ENCODE results near the gene MISP3. TPM values are rescaled to one million over a fixed set of nuclear protein-coding genes. Genes with fewer than 3 reads are reported as not detected.

The MISP3 gene
- total RNA-seq, 2 experiments from 2014 or later = 0.39 to 0.49 TPM

DNA sequence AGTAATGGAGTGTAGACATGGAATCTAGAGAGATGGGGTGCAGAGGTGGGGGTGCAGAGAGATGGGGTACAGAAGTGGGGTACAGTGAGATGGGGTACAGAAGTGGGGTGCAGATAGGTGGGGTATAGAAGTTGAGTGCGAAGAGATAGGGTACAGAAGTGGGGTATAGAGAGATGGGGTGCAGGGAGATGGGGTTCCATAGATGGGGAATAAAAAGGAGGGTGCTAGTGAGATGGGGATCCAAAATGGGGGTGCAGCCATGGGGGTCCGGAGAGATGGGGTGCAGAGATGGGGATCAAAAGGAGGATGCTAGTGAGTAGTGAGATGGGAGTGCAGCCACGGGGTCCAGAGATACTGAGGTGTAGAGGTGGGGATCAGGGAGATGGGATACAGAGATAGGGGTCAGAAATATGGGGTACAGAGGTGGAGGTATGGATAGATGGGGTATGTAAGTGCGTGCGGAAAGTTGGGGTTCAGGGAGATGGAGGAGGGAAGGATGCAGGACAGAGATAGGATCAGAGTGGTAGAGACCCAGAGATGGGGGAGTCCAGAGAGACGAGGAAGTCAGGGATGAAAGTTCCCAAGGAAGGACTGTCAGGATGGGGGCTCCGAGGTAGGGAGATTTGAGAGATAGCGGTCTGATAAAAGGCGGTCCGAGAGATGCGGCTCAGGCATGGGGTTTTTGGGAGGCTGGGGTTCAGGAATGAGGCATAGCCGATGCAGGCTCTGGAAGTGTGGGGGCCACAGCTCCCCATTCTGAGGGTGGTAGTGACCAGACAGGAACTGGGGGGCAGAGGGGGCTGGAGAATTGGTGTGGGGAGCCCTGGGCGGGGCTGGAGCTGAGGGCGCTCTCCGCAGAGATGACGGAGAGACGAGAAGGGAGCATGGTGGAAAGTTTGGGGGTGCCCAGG is 14.1 kb upstream of the MISP3 start:
- Histone ChIP-seq H3K9me3 (ENCODE audit: control insufficient read depth in 1 of 2, insufficient read depth in 1 of 2, low read length in 2 of 2) (peaks cover 0 to 7% of the 10 kb centered on the region in 2 experiments), H3K27me3 (ENCODE audit: control insufficient read depth in 1 of 2, insufficient read depth in 2 of 2, low read length in 2 of 2) (peaks cover 28 to 32% of the 10 kb centered on the region in 2 experiments), H3K36me3 (ENCODE audit: insufficient read depth, low read length) (no peaks in the 10 kb centered on the region), H3K4me1 (ENCODE audit: insufficient read depth, low read length) (peaks cover 24% of the 10 kb centered on the region), H3K4me3 (ENCODE audit: low read length) (no peak overlapping the region), H3K27ac (ENCODE audit: low read depth in 1 of 2, low read length in 2 of 2) (no peak overlapping the region)
- peaks cover 34% of the 10 kb centered on the region for H3K27me3 Mint-ChIP-seq
- CTCF ChIA-PET = interaction anchor here (0.6 to 2.1 kb wide), 15 partner anchors 9 to 178 kb away, joined by 3 to 17 read pairs (median 4); partner anchors contain the start of genes ASF1B, DCAF15, IL27RA and MISP3
- DNase-seq = no peak
- POLR2A ChIA-PET = interaction anchor here (0.9 to 3.3 kb wide), 4 partner anchors 15 to 156 kb away, joined by 3 to 9 read pairs (median 4); partner anchors contain the start of genes IL27RA and RFX1
- no peak for ATAC-seq (ENCODE audit: poor library complexity)
- H3K9me3 Mint-ChIP-seq = no peaks in the 10 kb centered on the region
- peaks cover 16% of the 10 kb centered on the region for H3K4me1 Mint-ChIP-seq (ENCODE audit: low read depth)
- TF ChIP-seq, protein P1, sequence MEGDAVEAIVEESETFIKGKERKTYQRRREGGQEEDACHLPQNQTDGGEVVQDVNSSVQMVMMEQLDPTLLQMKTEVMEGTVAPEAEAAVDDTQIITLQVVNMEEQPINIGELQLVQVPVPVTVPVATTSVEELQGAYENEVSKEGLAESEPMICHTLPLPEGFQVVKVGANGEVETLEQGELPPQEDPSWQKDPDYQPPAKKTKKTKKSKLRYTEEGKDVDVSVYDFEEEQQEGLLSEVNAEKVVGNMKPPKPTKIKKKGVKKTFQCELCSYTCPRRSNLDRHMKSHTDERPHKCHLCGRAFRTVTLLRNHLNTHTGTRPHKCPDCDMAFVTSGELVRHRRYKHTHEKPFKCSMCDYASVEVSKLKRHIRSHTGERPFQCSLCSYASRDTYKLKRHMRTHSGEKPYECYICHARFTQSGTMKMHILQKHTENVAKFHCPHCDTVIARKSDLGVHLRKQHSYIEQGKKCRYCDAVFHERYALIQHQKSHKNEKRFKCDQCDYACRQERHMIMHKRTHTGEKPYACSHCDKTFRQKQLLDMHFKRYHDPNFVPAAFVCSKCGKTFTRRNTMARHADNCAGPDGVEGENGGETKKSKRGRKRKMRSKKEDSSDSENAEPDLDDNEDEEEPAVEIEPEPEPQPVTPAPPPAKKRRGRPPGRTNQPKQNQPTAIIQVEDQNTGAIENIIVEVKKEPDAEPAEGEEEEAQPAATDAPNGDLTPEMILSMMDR (IDR thresholded peaks at IDR 0.05) = no peak
- peak overlapping the region; percentile 58 for H3K4me3 Mint-ChIP-seq
- intact Hi-C loops (cut with DNase I, micrococcal nuclease) = no loop called here
- H3K27ac Mint-ChIP-seq = no peak overlapping the region
- H3K36me3 Mint-ChIP-seq (ENCODE audit: low read depth) = peaks cover 9% of the 10 kb centered on the region

DNA sequence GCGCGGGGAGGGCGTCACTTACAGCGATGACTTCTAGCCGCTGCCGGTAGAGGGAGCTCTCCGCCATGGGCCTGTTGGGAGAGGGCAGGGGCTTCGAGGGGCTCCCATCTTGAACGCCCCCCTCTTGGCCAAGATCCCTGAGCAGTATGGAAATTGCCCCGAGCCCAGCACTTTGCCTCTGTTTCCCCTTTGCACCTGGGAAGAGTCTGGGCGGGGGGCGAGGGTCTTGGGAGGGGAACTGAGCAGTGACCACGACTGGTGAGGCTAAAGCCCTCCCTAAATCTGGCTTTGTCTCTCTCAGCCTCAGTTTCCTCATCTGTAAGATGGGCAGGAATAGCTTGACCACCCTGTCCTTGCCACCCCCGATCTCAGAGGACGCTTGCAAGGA is 13.5 kb upstream of the MISP3 start:
- TF ChIP-seq, protein P1 (IDR thresholded peaks at IDR 0.05) = peak; percentile 72
- H3K4me3 ChIP-seq (ENCODE audit: low read length) = no peak overlapping the region
- H3K27me3 ChIP-seq (ENCODE audit: control insufficient read depth in 1 of 2, insufficient read depth in 2 of 2, low read length in 2 of 2) = peaks cover 28 to 32% of the 10 kb centered on the region in 2 experiments
- ATAC-seq (ENCODE audit: poor library complexity) = peak; percentile 59
- peaks cover 0 to 4% of the 10 kb centered on the region in 2 experiments for H3K9me3 ChIP-seq (ENCODE audit: control insufficient read depth in 1 of 2, insufficient read depth in 1 of 2, low read length in 2 of 2)
- peak overlapping the region; percentile 58 for H3K4me3 Mint-ChIP-seq
- H3K36me3 ChIP-seq (ENCODE audit: insufficient read depth, low read length) = no peaks in the 10 kb centered on the region
- H3K27ac ChIP-seq (ENCODE audit: low read depth in 1 of 2, low read length in 2 of 2) = no peak overlapping the region
- ChIA-PET CTCF (interaction anchor here (0.6 to 2.1 kb wide), 15 partner anchors 10 to 179 kb away, joined by 3 to 17 read pairs (median 4); partner anchors contain the start of genes ASF1B, DCAF15, IL27RA and MISP3), POLR2A (interaction anchor here (0.6 to 3.3 kb wide), 3 partner anchors 12 to 27 kb away, joined by 3 to 9 read pairs (median 3); partner anchors contain the start of gene IL27RA)
- peaks cover 24% of the 10 kb centered on the region for H3K4me1 ChIP-seq (ENCODE audit: insufficient read depth, low read length)
- peaks cover 16% of the 10 kb centered on the region for H3K4me1 Mint-ChIP-seq (ENCODE audit: low read depth)
- H3K9me3 Mint-ChIP-seq = no peaks in the 10 kb centered on the region
- intact Hi-C loops (cut with DNase I, micrococcal nuclease) = no loop called here
- peaks cover 34% of the 10 kb centered on the region for H3K27me3 Mint-ChIP-seq
- H3K36me3 Mint-ChIP-seq (ENCODE audit: low read depth) = peaks cover 5% of the 10 kb centered on the region
- DNase-seq = peak in 11 of 14 experiments; percentile 31 to 74 (median 39)
- H3K27ac Mint-ChIP-seq = no peak overlapping the region

DNA sequence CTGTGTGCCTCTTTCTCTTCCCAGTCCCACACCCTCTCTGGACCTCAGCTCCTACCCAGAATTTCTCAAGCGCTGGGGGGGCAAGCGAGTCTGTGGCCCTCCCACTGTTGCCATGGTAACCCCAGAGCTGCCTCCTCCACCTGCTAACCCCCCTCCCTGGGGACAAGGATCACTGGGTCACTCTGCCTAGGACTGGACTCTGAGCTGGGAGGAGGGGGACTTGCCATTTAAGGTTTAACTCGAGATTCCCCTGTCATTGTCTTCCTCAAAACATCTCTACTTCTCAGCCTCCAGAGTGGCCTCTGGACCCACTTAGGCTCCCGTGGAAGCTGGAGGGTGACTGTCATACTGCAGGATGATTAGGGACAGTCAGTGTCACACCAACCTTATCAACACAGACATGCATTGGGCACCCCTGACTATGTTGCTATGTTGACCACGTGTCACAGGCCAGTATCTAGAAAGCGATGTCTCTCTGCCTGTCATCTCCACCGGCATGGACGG is 12.9 kb upstream of the MISP3 start:
- ChIA-PET POLR2A (interaction anchor here (0.6 to 3.3 kb wide), 2 partner anchors 11 to 28 kb away, joined by 3 to 9 read pairs; partner anchors contain the start of gene IL27RA), CTCF (interaction anchor here (0.6 to 2.1 kb wide), 9 partner anchors 11 to 179 kb away, joined by 3 to 17 read pairs (median 5); partner anchors contain the start of genes ASF1B and MISP3)
- H3K27ac ChIP-seq (ENCODE audit: low read depth in 1 of 2, low read length in 2 of 2) = no peak overlapping the region
- DNase-seq (no peak), ATAC-seq (ENCODE audit: poor library complexity) (no peak)
- peaks cover 34% of the 10 kb centered on the region for H3K27me3 Mint-ChIP-seq
- H3K36me3 ChIP-seq (ENCODE audit: insufficient read depth, low read length) = no peaks in the 10 kb centered on the region
- intact Hi-C loops (cut with DNase I, micrococcal nuclease) = no loop called here
- TF ChIP-seq, protein P1 (IDR thresholded peaks at IDR 0.05) = no peak
- no peaks in the 10 kb centered on the region for H3K9me3 Mint-ChIP-seq
- H3K4me3 ChIP-seq (ENCODE audit: low read length) = no peak overlapping the region
- H3K27ac Mint-ChIP-seq = no peak overlapping the region
- H3K4me1 ChIP-seq (ENCODE audit: insufficient read depth, low read length) = peaks cover 24% of the 10 kb centered on the region
- no peak overlapping the region for H3K4me3 Mint-ChIP-seq
- H3K4me1 Mint-ChIP-seq (ENCODE audit: low read depth) = peaks cover 16% of the 10 kb centered on the region
- peaks cover under 1% of the 10 kb centered on the region for H3K36me3 Mint-ChIP-seq (ENCODE audit: low read depth)
- H3K9me3 ChIP-seq (ENCODE audit: control insufficient read depth in 1 of 2, insufficient read depth in 1 of 2, low read length in 2 of 2) = peaks cover 0 to 4% of the 10 kb centered on the region in 2 experiments
- H3K27me3 ChIP-seq (ENCODE audit: control insufficient read depth in 1 of 2, insufficient read depth in 2 of 2, low read length in 2 of 2) = peaks cover 28 to 32% of the 10 kb centered on the region in 2 experiments

Measured in CD4-positive, alpha-beta T cell (primary cell).